HG03354 (cell line): Measurements from ENCODE around the gene LBH.

ENCODE experiments used
- ATAC-seq: cut with Tn5 transposase; IDR thresholded peaks from one replicate; pipeline ENCODE4 v1.9.1; 2021; ENCODE audit warnings: mild to moderate bottlenecking; ENCODE audit not compliant: unreplicated experiment, poor library complexity, severe bottlenecking

Gene LBH

DNA sequence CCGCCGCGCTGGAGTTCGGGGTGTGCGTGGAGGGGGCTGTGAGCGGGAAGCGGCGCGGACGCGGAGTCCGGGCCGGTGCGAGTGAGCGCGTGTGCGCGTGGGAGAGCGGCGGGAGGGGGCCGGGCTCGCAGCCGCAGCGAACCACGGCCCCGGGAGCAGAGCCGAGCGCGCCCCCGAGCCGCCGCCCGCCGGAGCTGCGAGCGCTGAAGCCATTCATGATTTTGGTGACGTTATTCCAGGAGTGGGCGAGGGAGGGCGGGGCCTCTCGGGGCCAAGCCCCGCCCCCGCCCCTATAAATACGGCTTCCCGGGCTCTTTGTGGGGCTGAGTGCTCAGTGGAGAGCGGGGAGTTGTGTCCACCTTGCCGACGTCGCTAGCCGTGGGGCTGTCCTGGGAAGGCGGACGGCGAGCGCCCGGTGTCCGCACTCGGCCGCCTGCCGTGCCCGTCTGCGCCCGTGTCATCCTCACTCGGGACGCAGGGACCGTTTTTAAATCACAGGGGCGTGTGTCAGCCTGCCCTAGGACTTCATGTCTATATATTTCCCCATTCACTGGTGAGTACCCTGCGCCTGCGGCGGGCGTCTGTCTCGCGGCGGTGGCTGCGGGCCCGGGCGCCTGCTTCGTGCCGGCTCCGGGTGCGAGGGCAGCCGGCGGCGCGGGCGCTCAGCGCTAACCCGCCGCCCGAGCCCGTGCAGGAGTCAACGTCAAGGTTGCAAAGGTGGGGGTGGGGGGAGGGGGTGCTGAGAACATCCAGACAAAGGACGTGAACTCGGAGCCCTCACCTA, at the start of gene LBH:
LBH (plus strand) TSS at position 323 of the 784 bp plus-strand sequence; CDS start at position 528, 205 bp downstream.
- ATAC-seq, result peak; percentile 57

DNA sequence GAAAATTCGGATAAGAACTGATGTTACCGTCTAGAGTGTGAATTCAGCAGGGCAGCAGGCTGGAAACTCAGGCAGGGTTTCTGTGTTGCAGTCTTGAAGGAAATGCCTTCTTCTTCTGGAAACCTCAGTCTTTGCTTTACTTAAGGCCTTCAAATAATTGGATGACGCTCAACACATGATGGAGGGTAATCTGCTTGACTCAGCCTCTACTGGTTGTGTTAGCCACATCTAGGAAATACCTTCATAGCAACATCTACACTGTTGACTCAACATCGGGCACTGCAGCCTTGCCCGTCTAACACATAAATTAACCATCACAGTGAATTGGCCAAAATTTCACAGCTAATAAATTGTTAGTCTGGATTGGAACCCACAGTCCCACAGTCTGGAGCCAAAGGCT, 47.3 kb upstream of the LBH start:
- ATAC-seq, result no peak

DNA sequence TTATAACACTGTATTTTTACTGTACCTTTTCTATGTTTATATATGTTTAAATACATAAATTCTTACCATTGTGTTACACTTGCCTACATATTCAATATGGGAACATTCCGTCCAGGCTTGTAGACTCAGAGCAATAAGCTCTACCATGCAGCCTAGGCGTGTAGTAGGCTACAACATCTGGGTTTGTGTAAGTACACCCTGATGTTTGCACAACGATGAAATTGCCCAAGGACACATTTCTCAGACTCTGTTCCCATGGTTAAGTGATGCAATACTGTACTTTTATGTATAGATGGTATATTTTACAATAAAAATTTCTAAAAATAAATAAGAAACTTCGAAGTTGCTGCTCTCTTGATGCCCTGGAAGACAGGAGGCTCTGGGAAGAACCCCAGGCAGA, 46.2 kb upstream of the LBH start:
- ATAC-seq, result no peak

DNA sequence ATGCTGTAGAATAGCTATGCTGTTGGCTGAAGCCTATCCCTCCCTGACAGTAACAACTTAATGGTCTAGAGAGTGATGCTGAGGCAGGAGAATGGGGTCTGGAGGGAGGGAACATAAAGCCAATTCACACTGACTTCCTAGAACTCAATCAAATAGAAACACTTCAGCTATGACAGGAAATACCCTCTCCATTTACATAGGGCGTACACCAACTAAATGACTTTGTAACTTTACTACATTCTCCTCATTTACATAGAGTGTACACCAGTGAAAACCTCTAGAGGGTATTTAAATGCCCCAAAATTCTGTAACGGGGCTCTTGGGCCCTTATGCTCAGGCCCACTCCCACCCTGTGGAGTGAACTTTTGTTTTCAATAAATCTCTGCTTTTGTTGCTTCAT, 43.0 kb upstream of the LBH start:
- ATAC-seq, result no peak

DNA sequence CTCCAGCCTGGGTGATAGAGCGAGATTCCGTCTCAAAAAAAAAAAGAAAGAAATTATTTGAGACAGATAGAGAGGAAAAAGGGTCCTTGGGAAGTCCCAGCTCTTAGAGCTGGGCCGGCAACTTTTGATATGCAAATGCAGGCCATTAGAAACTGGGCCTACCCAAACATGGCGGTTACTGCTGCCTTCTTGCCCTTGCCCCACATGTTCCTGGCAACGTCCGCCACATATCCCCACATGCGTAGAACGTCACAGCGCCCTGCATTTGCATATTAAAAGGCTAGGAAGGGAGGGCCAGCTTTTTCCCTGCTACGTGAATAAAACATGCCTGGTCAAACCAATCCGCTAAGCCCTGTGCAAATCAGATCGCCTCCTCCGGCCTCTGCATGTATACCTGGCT, 40.7 kb upstream of the LBH start:
- ATAC-seq, result no peak

DNA sequence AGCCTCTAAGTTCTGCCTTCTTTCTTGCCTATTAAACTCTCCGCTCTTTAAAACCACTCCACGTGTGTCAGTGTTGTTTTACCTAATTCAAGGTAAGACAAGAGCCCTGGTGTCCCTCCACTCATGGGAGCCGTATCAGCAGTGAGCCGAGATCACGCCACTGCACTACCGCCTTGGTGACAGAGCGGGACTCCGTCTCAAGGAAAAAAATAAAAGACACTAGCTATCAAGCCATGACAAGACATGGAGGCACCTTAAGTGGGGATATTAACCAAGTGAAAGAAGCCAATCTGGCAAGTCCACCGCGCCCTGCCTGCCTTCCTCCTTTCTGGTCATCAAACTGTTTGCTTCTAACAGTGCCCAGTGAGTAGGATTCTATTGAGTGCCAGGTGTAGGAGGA, 40.2 kb upstream of the LBH start:
- no peak for ATAC-seq

DNA sequence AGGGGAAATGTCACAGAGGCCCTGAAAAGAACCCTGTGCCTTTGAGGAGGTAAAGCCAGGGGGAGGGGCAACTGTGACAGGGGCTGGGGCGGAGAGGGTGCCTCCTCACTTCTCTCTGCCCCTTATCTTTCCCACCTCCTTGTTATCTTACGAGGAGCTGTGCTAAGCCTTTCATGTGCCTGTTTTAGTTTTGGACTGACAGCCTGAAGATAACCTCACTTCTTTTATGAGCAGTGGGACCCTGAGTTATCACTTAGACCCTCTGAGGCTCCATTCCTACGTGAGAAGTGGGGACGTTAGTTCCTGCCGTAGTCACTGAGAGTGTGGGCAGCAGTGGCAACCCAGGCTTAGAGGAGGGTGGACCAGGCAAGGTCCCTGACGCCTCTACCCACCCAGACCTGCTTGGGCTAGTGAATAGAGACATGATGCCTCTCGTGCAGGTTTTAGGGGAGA, 39.5 kb upstream of the LBH start:
- ATAC-seq, result no peak

DNA sequence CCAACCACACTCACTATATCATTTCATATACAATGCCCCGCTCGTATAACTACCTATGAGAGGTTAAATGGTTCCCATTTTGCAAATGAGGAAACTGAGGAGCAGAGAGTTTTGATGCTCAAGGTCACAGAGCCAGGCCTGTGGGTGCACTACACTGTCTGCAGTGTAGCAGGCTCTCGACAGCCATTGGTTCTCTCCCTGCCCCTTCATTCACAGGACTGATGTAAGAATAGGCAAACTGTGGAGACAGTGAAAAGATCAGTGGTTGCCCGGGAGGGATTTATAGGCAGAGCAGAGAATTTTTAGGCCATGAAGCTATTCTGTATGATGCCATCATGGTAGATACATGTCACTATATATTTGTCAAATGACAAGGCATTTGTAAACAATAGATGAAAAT, 39.0 kb upstream of the LBH start:
- no peak for ATAC-seq

DNA sequence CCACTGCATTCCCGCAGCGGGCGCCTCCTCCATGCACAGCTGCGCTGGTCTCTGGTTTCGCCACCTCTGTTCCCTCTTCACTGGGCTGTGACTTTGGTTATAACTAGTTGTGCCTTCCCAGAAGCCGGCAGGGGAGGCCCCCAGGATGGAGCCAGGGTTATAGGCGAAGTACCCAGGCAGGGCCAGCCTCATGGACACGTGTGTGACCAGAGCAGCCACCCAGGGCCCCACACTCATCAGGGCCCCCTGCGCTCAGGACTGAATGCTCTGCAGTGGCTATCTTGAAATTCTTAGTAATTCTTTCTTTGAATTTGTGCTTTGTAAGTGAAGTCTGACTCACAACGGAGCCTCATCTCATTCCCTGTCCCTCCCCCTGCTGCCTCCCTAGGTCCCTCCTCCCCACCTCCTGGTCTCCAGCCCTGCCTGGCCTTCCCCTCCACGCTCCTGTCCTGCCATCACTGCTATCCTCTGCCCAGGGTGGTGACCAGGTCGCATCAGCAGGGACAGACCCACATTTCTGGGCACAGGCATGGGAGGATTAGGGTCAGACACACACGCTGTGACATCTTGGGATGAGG, 38.1 kb upstream of the LBH start:
- ATAC-seq, result no peak

DNA sequence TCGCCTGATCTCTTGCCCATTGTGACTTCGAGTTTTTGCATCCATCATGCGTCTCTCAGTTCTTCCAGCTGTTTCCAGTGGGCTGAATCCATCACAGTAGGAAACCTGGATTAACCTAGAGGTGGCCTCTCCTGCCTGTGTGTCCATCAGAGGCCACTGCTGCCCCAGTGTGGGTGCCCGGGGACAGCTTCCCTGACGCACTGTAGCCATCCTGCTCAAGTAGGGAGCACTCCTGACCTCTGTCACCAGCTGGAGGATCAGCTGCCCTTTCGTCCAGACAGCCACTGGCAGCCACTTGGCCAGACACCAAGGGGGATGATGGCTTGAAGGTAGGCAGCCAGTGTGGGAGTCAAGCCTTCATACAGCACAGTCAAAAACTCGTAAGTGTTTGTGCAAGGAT, 36.9 kb upstream of the LBH start:
- no peak for ATAC-seq

DNA sequence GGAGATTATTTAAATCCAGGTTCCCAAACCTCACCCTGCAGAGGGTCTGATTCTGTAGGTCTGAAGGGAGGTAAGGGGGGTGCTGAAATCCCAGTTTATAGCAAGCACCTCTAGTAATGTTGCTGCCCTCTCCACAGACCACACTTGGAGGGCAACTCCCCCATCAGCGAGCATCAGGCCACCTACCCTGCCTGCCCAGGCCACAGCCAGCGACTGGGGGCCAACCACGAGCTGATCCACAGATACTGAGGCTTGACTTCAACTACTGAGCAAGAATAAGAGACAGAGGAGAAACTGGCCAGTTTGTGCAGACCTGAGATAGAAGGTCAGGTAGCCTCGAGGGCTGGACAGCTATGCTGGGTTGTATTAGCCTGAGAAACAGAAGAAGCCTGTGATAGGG, 36.3 kb upstream of the LBH start:
- no peak for ATAC-seq

DNA sequence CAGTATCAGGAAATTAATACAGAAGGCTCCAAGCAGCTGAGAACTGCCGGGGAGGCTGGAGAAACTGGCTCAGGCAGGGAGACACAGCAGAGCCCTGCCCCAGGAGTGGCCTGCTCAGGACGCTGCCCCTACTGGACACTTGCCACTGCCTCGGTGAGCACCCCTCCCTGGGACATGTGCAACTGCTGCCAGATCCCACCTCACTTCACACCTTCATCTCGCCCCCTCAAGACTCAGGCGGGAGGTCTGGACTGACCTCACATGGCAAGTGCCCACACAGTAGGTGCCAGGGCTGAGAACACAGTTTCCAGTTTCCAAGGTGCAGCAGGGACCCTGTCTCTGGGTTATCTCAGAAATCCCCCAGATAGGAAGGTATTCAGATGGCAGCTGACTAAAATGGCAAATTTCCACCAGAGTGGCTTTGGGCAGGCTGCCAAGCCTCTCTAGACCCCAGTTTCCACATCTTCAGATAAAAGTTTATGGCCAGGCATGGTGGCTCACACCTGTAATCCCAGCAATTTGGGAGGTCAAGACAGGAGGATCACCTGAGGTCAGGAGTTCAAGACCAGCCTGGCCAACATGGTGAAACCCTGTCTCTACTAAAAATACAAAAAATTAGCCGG, 33.7 kb upstream of the LBH start:
- ATAC-seq, result no peak

DNA sequence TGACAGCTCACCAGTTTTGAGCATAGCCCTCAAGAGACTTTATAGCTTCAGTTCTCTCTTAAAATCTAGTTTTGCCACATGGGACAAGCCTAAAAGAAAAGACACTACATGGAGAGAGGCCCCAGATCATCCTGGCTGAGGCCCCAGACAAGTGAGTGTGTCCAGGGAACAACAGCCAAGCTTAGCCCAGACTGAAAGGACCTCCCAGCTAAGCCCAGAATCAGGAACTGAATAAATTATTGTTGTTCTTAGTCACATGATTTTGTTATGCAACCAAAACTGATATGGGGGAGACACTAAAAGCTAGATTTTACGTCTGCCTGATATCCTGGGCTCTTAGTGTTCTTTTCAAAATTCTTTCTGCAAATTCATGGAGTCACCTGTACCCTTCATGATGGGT, 29.3 kb upstream of the LBH start:
- ATAC-seq, result no peak

DNA sequence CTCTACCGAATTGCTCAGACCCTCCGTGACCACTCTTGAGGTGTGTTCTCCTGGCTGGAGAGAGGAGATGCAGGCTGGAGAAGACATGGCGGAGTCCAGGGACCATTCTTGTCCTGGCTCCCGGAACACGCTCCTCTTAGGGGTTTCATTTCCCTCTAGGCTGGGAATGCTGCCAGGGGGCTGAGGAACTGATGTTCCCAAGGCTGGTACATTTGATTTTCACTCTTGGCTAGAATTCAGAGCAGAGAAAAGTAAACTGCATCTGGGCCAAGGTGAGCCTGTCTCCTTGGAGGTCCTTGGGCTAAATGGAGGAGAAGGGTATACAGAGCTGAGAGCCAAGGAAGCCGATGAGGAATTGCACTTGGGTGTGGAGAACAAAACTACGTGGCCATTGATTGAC, 28.2 kb upstream of the LBH start:
- no peak for ATAC-seq

DNA sequence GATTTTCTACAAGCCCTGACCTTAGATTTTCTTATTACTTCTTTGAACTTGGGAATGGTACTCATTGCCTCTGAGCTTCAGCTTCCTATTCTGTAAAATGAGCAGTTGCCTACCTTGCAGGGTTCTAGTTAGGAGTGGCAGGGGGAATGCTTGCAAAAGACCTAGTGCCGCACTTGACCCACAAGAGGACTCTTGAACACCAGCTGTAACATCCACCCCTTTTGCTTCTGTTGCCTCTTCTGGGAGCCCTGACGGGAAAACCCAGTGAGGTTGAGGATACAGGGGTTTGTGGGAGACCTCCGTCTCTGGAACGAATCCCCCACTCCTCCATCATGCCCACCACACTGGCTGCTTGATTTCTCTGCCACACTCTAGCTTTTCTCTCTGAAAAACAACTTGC, 27.1 kb upstream of the LBH start:
- no peak for ATAC-seq

DNA sequence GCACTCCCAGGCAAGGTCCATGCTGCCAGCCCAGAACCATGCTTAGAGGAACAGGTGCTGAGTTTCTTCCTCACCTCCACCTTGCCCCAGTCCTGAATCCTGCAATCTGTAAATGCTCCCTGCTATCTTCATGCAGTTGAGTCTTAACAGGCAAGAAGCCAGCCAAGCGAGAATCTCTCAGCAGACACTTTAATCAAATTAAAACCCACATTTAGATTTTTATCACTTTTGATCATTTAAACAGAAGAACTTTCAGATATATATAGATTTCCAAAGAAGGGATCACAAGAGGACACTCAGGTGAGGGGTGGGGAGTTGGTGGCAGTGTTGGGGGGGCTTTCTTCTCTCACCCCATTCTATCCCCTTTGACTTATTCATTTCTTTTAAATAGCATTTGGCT, 25.9 kb upstream of the LBH start:
- ATAC-seq, result no peak

DNA sequence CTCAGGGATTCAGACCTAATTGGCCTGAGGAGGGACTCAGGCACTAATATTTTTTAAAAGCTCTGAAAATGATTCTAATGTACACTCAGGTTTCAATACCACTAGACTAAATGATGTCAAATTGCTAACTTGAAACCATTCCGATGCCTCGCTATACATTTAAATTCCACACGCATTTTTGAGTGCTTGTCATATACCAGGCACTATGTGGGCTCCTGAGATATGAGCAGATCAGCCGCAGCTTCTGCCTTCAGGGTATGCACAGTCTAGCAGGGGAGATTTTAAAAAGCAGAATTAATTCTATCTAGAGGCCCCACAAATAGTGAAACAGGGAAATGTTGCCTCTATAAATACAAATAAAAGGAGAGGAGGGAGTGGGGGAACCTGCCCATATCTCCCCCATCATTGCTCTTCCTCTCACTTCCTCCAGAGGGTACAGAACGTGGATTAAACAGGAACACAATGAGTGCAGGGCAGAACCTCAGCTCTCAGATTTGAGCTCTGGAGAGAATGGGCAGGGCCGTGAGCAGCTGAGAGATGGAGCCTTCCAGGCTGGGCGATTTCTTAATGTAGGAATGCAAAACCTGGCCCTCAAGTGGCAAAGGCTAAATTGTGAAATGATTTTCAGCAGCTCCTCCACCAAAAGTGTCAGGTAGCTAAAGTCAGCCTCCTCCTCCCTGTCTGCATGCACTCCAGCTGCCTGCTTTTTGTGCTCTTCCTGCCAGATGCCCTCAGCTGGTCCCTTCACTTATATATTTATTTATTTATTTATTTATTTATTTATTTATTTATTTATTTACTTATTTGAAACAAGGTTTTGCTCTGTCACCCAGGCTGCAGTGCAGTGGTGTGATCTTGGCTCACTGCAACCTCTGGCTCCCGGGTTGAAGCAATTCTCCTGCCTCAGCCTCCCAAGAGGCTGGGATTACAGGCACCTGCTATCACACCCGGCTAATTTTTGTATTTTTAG, 24.6 kb upstream of the LBH start:
- no peak for ATAC-seq

DNA sequence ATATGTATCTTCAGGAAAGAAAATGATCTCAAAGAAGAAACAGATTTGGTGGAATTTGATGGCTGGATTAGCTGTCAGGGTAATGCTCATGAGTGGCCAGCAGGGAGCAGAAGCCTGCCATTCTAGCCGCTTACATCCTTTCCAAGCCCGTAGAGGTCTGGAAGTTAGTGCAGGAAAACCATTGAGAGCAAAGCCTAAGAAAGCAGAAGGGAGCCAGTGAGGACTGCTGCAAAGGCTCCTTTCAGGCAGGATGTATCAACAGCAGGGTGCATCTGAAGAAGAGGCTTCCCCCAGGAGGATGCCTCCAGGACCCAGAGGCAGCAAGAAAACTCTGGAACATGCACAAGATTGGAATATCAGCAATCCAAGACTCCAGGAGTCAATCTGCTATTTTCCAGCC, 22.9 kb upstream of the LBH start:
- no peak for ATAC-seq

DNA sequence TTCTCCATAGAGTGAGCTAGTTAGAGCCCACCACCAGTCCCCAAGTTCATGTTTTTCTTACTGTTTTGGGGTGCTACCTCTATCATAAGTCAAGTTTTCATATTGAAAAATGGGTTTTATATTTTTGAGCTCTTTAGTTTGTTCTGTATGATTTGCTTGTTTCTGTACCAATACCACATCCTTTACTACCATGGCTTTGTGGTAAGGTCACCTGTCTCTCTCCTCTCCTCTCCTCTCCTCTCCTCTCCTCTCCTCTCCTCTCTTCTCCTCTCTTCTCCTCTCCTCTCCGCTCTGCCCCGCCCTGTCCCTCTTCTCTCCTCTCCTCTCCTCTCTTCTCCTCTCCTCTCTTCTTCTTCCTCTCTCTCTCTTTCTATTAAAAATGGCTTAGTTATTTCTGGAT, 22.1 kb upstream of the LBH start:
- no peak for ATAC-seq

DNA sequence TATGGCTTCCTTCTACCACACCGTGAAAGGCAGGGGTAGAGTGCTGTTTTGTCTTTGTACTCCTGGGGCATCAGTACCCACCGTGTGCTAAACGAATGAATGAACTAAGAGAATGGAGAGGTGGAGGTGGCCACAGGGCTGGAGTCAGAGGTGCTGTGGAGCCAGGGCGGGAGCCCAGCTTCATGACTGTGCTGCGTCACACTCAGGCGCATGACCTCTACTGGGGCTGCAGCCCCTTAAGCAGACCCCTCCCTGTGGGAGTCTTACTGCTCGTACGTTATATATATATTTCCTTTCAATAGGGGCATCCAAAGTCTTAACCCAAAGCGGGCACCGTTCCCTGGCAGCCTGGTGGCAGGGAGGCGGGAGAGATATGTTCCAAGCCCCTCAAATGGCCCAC, 18.0 kb upstream of the LBH start:
- ATAC-seq, result no peak
